ENCODE results near the gene SELENOF. TPM values are rescaled to one million over a fixed set of nuclear protein-coding genes. Genes with fewer than 3 reads are reported as not detected.
A peak's percentile ranks its signal among the peaks of the same experiment; 100 is the strongest.

Gene SELENOF
- total and polyA plus RNA-seq, 2 of the 13 experiments (the other 11 are each of a cell fraction or from before 2014, with no cell fraction given) = 133 to 163 TPM

DNA sequence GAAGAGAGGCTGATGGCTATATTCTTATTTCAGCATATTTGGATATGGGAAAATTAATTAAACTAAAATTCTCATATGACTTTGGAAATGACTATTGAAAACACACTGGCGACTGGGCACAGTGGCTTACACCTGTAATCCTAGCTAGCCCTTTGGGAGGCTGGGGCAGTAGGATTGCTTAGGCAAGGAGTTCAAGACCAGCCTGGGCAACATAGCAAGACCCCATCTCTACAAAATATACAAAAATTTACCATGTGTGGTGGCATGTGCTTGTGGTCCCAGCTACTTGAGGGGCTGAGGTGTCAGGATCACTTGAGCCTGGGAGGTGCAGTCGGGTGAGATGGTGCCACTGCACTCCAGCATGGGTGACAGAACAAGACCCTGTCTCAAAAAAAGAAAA, 26.7 kb upstream of the SELENOF start:
- FAIRE-seq (no peak), ATAC-seq (no peak), DNase-seq (ENCODE audit: low spot score) (no peak)
- Histone ChIP-seq H3K4me2 (ENCODE audit: low read depth, low read length) (no peak overlapping the region), H3K4me1 (ENCODE audit: insufficient read depth, low read length) (peaks cover 37% of the 10 kb centered on the region), H4K20me1 (ENCODE audit: insufficient read depth, low read length) (0 out of 2 replicates have a peak, but pooled peaks cover 2% of the 10 kb centered on the region), H2AFZ (ENCODE audit: low read length) (no peak overlapping the region), H3K27ac (ENCODE audit: extremely low read length, insufficient read depth, low read length) (no peak overlapping the region), H3K4me3 (replicated peaks in 1 of 3; ENCODE audit: insufficient read depth in 1 of 3, low read depth in 2 of 3, low read length in 3 of 3) (no peak overlapping the region), H3K79me2 (ENCODE audit: insufficient read depth, low read length) (peaks cover 97% of the 10 kb centered on the region), H3K9ac (ENCODE audit: insufficient read depth, low read depth, low read length) (no peak overlapping the region), H3K27me3 (ENCODE audit: control insufficient read depth in 1 of 2, insufficient read depth in 2 of 2, low read length in 2 of 2) (no peaks in the 10 kb centered on the region), H3K36me3 (replicated peaks in 1 of 2; ENCODE audit: control insufficient read depth in 1 of 2, insufficient read depth in 2 of 2, low read length in 2 of 2) (no peaks in the 10 kb centered on the region), H3K9me3 (ENCODE audit: low read length) (no peaks in the 10 kb centered on the region)
- intact Hi-C loops (cut with micrococcal nuclease; ENCODE audit: unreplicated experiment) (no loop called here), in situ Hi-C loops (cut with HindIII; ENCODE audit: extremely low pct_ligation_motif_present, low pct_unique_long_range_greater_than_20kb) (no loop called here)
- POLR2A ChIA-PET = no interaction called here
- 93% methylated on average over 2 of the region's 2 CpGs for WGBS (ENCODE audit: low lambda C conversion rate)
- CTCF ChIA-PET (ENCODE audit: low intra/inter-chr PET ratio, low total read pairs) = no interaction called here
- peak; percentile 68 for TF ChIP-seq ZNF121 (CRISPR knock-in tag; IDR thresholded peaks at IDR 0.05)
- TF ChIP-seq ZNF644 (CRISPR knock-in tag; IDR thresholded peaks at IDR 0.05; ENCODE audit: low read depth) = no peak
- TF ChIP-seq MEIS1 (CRISPR knock-in tag; IDR thresholded peaks at IDR 0.05; ENCODE audit: borderline replicate concordance) = no peak
- no TSS peak for BruUV-seq (replicated peaks)

- ATAC-seq = no peak
- BruUV-seq (replicated peaks) = no TSS peak
- 97% methylated on average over 3 of the region's 3 CpGs for WGBS (ENCODE audit: low lambda C conversion rate)
- H3K9me3 ChIP-seq (ENCODE audit: low read length) = no peaks in the 10 kb centered on the region
- ChIA-PET POLR2A (interaction anchor here (1.2 kb wide), 1 partner anchor 25 kb away, joined by 3 read pairs; the partner anchor contains the start of genes HS2ST1 and SELENOF), CTCF (ENCODE audit: low intra/inter-chr PET ratio, low total read pairs) (no interaction called here)
- H3K9ac ChIP-seq (ENCODE audit: insufficient read depth, low read depth, low read length) = no peak overlapping the region
- FAIRE-seq = no peak
- in situ Hi-C loops (cut with HindIII; ENCODE audit: extremely low pct_ligation_motif_present, low pct_unique_long_range_greater_than_20kb) (no loop called here), intact Hi-C loops (cut with micrococcal nuclease; ENCODE audit: unreplicated experiment) (no loop called here)
- H3K4me3 ChIP-seq (replicated peaks in 1 of 3; ENCODE audit: insufficient read depth in 1 of 3, low read depth in 2 of 3, low read length in 3 of 3) = no peak overlapping the region
- no peak overlapping the region for H3K4me2 ChIP-seq (ENCODE audit: low read depth, low read length)
- no peaks in the 10 kb centered on the region for H3K27me3 ChIP-seq (ENCODE audit: control insufficient read depth in 1 of 2, insufficient read depth in 2 of 2, low read length in 2 of 2)
- peaks cover 98% of the 10 kb centered on the region for H3K79me2 ChIP-seq (ENCODE audit: insufficient read depth, low read length)
- H2AFZ ChIP-seq (ENCODE audit: low read length) = no peak overlapping the region
- peaks cover 40% of the 10 kb centered on the region for H3K4me1 ChIP-seq (ENCODE audit: insufficient read depth, low read length)
- H3K36me3 ChIP-seq (replicated peaks in 1 of 2; ENCODE audit: control insufficient read depth in 1 of 2, insufficient read depth in 2 of 2, low read length in 2 of 2) = no peaks in the 10 kb centered on the region
- H4K20me1 ChIP-seq (ENCODE audit: insufficient read depth, low read length) = 0 out of 2 replicates have a peak, but pooled peaks cover 2% of the 10 kb centered on the region
- no peak overlapping the region for H3K27ac ChIP-seq (ENCODE audit: extremely low read length, insufficient read depth, low read length)
- DNase-seq (ENCODE audit: low spot score) = no peak
- TF ChIP-seq MTF1 (CRISPR knock-in tag; IDR thresholded peaks at IDR 0.05) (no peak), ZBED4 (CRISPR knock-in tag; IDR thresholded peaks at IDR 0.05; ENCODE audit: borderline replicate concordance) (no peak), SOX13 (IDR thresholded peaks at IDR 0.05) (no peak), SOX13 (CRISPR knock-in tag; conservative IDR thresholded peaks at IDR 0.05 in 1 of 2, IDR thresholded peaks at IDR 0.05 in 1 of 2) (no peak), ZNF143 (CRISPR knock-in tag; IDR thresholded peaks at IDR 0.05) (no peak), FOSL1 (CRISPR knock-in tag; IDR thresholded peaks at IDR 0.05; ENCODE audit: borderline replicate concordance) (no peak), AKAP8 (CRISPR knock-in tag; IDR thresholded peaks at IDR 0.05) (no peak), MXI1 (IDR thresholded peaks at IDR 0.05; ENCODE audit: borderline replicate concordance, low read depth, low read length) (no peak), CENPT (CRISPR knock-in tag; IDR thresholded peaks at IDR 0.05; ENCODE audit: low read depth) (no peak), REL (CRISPR knock-in tag; conservative IDR thresholded peaks at IDR 0.05) (no peak), SETDB1 (CRISPR knock-in tag; IDR thresholded peaks at IDR 0.05; ENCODE audit: borderline replicate concordance) (no peak)
- TF ChIP-seq, protein P1, sequence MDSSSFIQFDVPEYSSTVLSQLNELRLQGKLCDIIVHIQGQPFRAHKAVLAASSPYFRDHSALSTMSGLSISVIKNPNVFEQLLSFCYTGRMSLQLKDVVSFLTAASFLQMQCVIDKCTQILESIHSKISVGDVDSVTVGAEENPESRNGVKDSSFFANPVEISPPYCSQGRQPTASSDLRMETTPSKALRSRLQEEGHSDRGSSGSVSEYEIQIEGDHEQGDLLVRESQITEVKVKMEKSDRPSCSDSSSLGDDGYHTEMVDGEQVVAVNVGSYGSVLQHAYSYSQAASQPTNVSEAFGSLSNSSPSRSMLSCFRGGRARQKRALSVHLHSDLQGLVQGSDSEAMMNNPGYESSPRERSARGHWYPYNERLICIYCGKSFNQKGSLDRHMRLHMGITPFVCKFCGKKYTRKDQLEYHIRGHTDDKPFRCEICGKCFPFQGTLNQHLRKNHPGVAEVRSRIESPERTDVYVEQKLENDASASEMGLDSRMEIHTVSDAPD (CRISPR knock-in tag; IDR thresholded peaks at IDR 0.05) = no peak
Measured at GRCh38 chr1:86939406-86939805, 25.5 kb upstream of the SELENOF start.
